Psoas muscle (tissue), 8 donors: ENCODE results near the gene ABCC4. TPM values are rescaled to one million over a fixed set of nuclear protein-coding genes. Genes with fewer than 3 reads are reported as not detected.

Experiments
- ATAC-seq, 4 donors: fragments of 200-7000 bp; cut with Tn5 transposase; one replicate each; pipeline ENCODE4 v1.9.1; 2020; ENCODE audit warnings: moderate library complexity in 3 of 4, mild to moderate bottlenecking in 2 of 4
- DNase-seq, 2 donors: peaks; one replicate each; pipeline ENCODE4 v3.0.0-alpha.2; 2020
- H3K27ac ChIP-seq: fragments of 200-600 bp; one replicate; pipeline ENCODE4 v1.8.0; 2022
- H3K27me3 ChIP-seq, 3 donors: fragments of 200-600 bp in 1 of 3; one replicate each; pipeline versions ENCODE4 v1.6.1 to v1.8.0; 2013 to 2022; ENCODE audit warnings: low read length in 2 of 3, mild to moderate bottlenecking in 2 of 3, moderate library complexity in 1 of 3; ENCODE audit not compliant: insufficient read depth in 3 of 3
- H3K36me3 ChIP-seq, 2 donors: fragments of 200-600 bp in 1 of 2; one replicate each; pipeline versions ENCODE4 v1.6.1 to v1.8.0; 2013 to 2022; ENCODE audit warnings: low read depth in 1 of 2, mild to moderate bottlenecking in 1 of 2, moderate library complexity in 1 of 2; ENCODE audit not compliant: insufficient read depth in 1 of 2
- H3K4me1 ChIP-seq: fragments of 200-600 bp; one replicate; pipeline ENCODE4 v1.8.0; 2022
- H3K4me3 ChIP-seq: fragments of 200-600 bp; one replicate; pipeline ENCODE4 v1.8.0; 2022; ENCODE audit warnings: mild to moderate bottlenecking
- H3K9me3 ChIP-seq: fragments of 200-600 bp; one replicate; pipeline ENCODE4 v1.8.0; 2022
- CTCF ChIP-seq: fragments of 200-600 bp; IDR thresholded peaks from one replicate; pipeline ENCODE4 v1.8.0; 2022; ENCODE audit warnings: antibody characterized with exemption
- WGBS, 3 donors: extraction: QIAGEN DNeasy Blood & Tissue Kit; methylation state at CpG; one replicate each; pipeline versions ENCODE4 v1.1.6 to v1.1.7; 2013; 5-methylcytosine and 5-hydroxymethylcytosine counted together
- intact Hi-C, 2 donors: fragments of 100-400 bp; cut with DNase I; formaldehyde crosslinking; loops; one replicate each; pipeline versions ENCODE4 v1.11.0 to v1.14.2; 2022
- polyA plus RNA-seq, 3 donors: library from polyadenylated mRNA; stranded (reverse); fragments of 200-250 nt; gene quantifications; one replicate each; pipeline ENCODE4 v1.2.3, GENCODE V29; 2013
- total RNA-seq, 4 donors: library from RNA; stranded (reverse); fragmentation: NEBNext Ultra II Directional in 2 of 4; extraction: Animal tissue kit (Norgen Biotek cat#: 25700) in 2 of 4; gene quantifications; one replicate each; pipeline versions ENCODE4 v1.2.1 to v1.2.4, GENCODE V29; 2021 to 2023
- donor health status: healthy with polysubstance abuse.
- donor health status: DM: no; HTN: no; CAD: no; lungs with moderate emphysema.
- donor health status: Bipolar disorder and iron deficiency.
- donor health status: healthy.
- donor health status: DM: yes; HTN: yes; CAD: no.
- donor health status: DM: no; HTN: no; CAD: no.
- donor health status: DM: no; HTN: no; CAD: no.
- donor health status: DM: yes; HTN: yes; CAD: no.

The ABCC4 gene
- total and polyA plus RNA-seq, 7 donors = 2.3 to 25.2 (median 6.1) TPM

- intact Hi-C loops = no loop called here
- TF ChIP-seq CTCF = no peak
- Histone ChIP-seq H3K9me3 (no peaks in the 10 kb centered on the region), H3K27ac (no peak overlapping the region), H3K36me3 (peaks cover 0 to 33% of the 10 kb centered on the region in 2 donors), H3K27me3 (no peaks in the 10 kb centered on the region), H3K4me1 (peaks cover 4% of the 10 kb centered on the region), H3K4me3 (no peak overlapping the region)
- WGBS, 3 donors = 74 to 84% (median 77%) methylated on average over 7 of the region's 7 CpGs
- DNase-seq (no peak), ATAC-seq (no peak)
Observed at GRCh38 chr13:95243207-95243606, 58.0 kb downstream of the ABCC4 start.

GRCh38 chr13:95241321-95241720, 59.9 kb downstream of the ABCC4 start:
- intact Hi-C loops = no loop called here
- 71 to 100% (median 92%) methylated on average over 1 of the region's 1 CpG for WGBS, 3 donors
- no peaks in the 10 kb centered on the region for H3K9me3 ChIP-seq
- no peak for ATAC-seq
- H3K4me3 ChIP-seq = no peak overlapping the region
- peaks cover 2% of the 10 kb centered on the region for H3K4me1 ChIP-seq
- TF ChIP-seq CTCF = no peak
- no peak for DNase-seq
- no peaks in the 10 kb centered on the region for H3K27me3 ChIP-seq
- peaks cover 0 to 16% of the 10 kb centered on the region in 2 donors for H3K36me3 ChIP-seq
- H3K27ac ChIP-seq = no peak overlapping the region

GRCh38 chr13:95239283-95239682, 62.0 kb downstream of the ABCC4 start:
- Histone ChIP-seq H3K27ac (no peak overlapping the region), H3K4me3 (no peak overlapping the region), H3K9me3 (no peaks in the 10 kb centered on the region), H3K27me3 (no peaks in the 10 kb centered on the region), H3K36me3 (peaks cover 0 to 3% of the 10 kb centered on the region in 2 donors), H3K4me1 (no peaks in the 10 kb centered on the region)
- intact Hi-C loops = no loop called here
- TF ChIP-seq CTCF = no peak
- 72 to 80% (median 78%) methylated on average over 2 of the region's 2 CpGs for WGBS, 3 donors
- no peak for DNase-seq
- no peak for ATAC-seq

GRCh38 chr13:95237310-95237870, 63.9 kb downstream of the ABCC4 start:
- Histone ChIP-seq H3K4me1 (no peaks in the 10 kb centered on the region), H3K36me3 (peaks cover 0 to 14% of the 10 kb centered on the region in 2 donors), H3K4me3 (no peak overlapping the region), H3K27ac (no peak overlapping the region), H3K27me3 (no peaks in the 10 kb centered on the region), H3K9me3 (no peaks in the 10 kb centered on the region)
- WGBS, 3 donors = 95 to 96% (median 95%) methylated on average over 7 of the region's 7 CpGs
- no peak for DNase-seq
- intact Hi-C loops = no loop called here
- ATAC-seq = no peak
- TF ChIP-seq CTCF = no peak

- Histone ChIP-seq H3K27me3 (no peaks in the 10 kb centered on the region), H3K4me3 (no peak overlapping the region), H3K9me3 (no peaks in the 10 kb centered on the region), H3K27ac (no peak overlapping the region), H3K36me3 (peaks cover 0 to 14% of the 10 kb centered on the region in 2 donors), H3K4me1 (no peaks in the 10 kb centered on the region)
- 74 to 89% (median 82%) methylated on average over 9 of the region's 9 CpGs for WGBS, 3 donors
- intact Hi-C loops = no loop called here
- ATAC-seq = no peak
- no peak for TF ChIP-seq CTCF
- no peak for DNase-seq
Observed at GRCh38 chr13:95236774-95237173, 64.5 kb downstream of the ABCC4 start.
